ENCODE measurements around the gene NKAIN2. TPM values are rescaled to one million over a fixed set of nuclear protein-coding genes. Genes with fewer than 3 reads are reported as not detected.

Gene NKAIN2
- total and polyA plus RNA-seq, 2 donors (not counting 3 experiments of a cell fraction or from before 2014, with no cell fraction given) = 0.03 TPM; not detected in 1

- no peaks in the 10 kb centered on the region for H3K27me3 ChIP-seq (ENCODE audit: control insufficient read depth in 2 of 2, insufficient read depth in 2 of 2, low read length in 2 of 2)
- no peaks in the 10 kb centered on the region for H3K9me1 ChIP-seq (replicated peaks; ENCODE audit: control insufficient read depth, extremely low read depth, insufficient read depth, low read length)
- H4K20me1 ChIP-seq (replicated peaks; ENCODE audit: control insufficient read depth, extremely low read depth, insufficient read depth, low read length) = no peaks in the 10 kb centered on the region
- no peaks in the 10 kb centered on the region for H3K36me3 ChIP-seq (ENCODE audit: control insufficient read depth in 2 of 2, extremely low read depth in 1 of 2, insufficient read depth in 2 of 2, low read length in 2 of 2)
- no peaks in the 10 kb centered on the region for H3K79me2 ChIP-seq (ENCODE audit: control insufficient read depth, insufficient read depth, low read length)
- H3K4me1 ChIP-seq (ENCODE audit: control insufficient read depth, extremely low read depth, insufficient read depth, low read length) = no peaks in the 10 kb centered on the region
- dilution Hi-C loops (cut with MboI; ENCODE audit: extremely low pct_ligation_motif_present, low sequenced_read_pairs) = no loop called here
- POLR2A ChIA-PET = no interaction called here
- CTCF ChIA-PET = interaction anchor here (1.0 to 1.4 kb wide), 2 partner anchors 17 to 124 kb away, joined by 3 read pairs; no protein-coding TSS in a partner anchor
- DNase-seq (ENCODE audit: low read depth, low spot score) (no peak), FAIRE-seq (no peak)
- no peak overlapping the region for H3K9ac ChIP-seq (replicated peaks; ENCODE audit: extremely low read depth, insufficient read depth, low read length)
- intact Hi-C loops (cut with micrococcal nuclease) = no loop called here
- no peaks in the 10 kb centered on the region for H3K9me3 ChIP-seq (replicated peaks; ENCODE audit: control insufficient read depth, insufficient read depth, low read length)
- TF ChIP-seq MYC (IDR thresholded peaks at IDR 0.05; ENCODE audit: low read depth, low read length) (no peak), FOS (IDR thresholded peaks at IDR 0.05; ENCODE audit: borderline replicate concordance, insufficient read depth, low read length) (no peak), GATA2 (IDR thresholded peaks at IDR 0.05; ENCODE audit: insufficient read depth, insufficient read length, low read depth, low read length) (no peak), POLR2A (IDR thresholded peaks at IDR 0.05; ENCODE audit: low read depth, low read length) (no peak), CTCF (IDR thresholded peaks at IDR 0.05; ENCODE audit: extremely low read depth in 1 of 2, insufficient read depth in 1 of 2, low read depth in 1 of 2, low read length in 2 of 2) (no peak), EZH2 (IDR thresholded peaks at IDR 0.05; ENCODE audit: borderline replicate concordance, low read depth, low read length, severe bottlenecking) (no peak), POLR2AphosphoS5 (IDR thresholded peaks at IDR 0.05; ENCODE audit: insufficient read depth, low read depth, low read length) (no peak), JUN (IDR thresholded peaks at IDR 0.05; ENCODE audit: borderline replicate concordance, insufficient read depth, insufficient read length, low read depth) (no peak)
- TF ChIP-seq, protein P1, sequence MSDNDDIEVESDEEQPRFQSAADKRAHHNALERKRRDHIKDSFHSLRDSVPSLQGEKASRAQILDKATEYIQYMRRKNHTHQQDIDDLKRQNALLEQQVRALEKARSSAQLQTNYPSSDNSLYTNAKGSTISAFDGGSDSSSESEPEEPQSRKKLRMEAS (IDR thresholded peaks at IDR 0.05; ENCODE audit: insufficient read depth, insufficient read length) = no peak
- BruUV-seq (replicated peaks) = no TSS peak
- no peak overlapping the region for H2AFZ ChIP-seq (ENCODE audit: low read depth, low read length)
- H3K4me3 ChIP-seq (replicated peaks in 1 of 3; ENCODE audit: insufficient read depth in 1 of 3, low read depth in 1 of 3, low read length in 3 of 3) = no peak overlapping the region
- no peak overlapping the region for H3K4me2 ChIP-seq (ENCODE audit: insufficient read depth, low read length)
- H3K27ac ChIP-seq (ENCODE audit: insufficient read depth, low read depth, low read length) = no peak overlapping the region
Observed at GRCh38 chr6:123925842-123926399, 122.3 kb downstream of the NKAIN2 start.
